Testis (tissue), 2 donors: ENCODE measurements around the gene SMIM44.
A peak's percentile ranks its signal among the peaks of the same experiment; 100 is the strongest.

Source experiments
- CTCF ChIP-seq, 3 experiments: fragments of 450-650 bp in 2 of 3; fragments of 200-600 bp in 1 of 3; sonication (generic) in 1 of 3; IDR thresholded peaks; one replicate each; pipeline ENCODE4 v1.5.1; 2016 to 2019; ENCODE audit warnings: antibody characterized with exemption in 3 of 3, mild to moderate bottlenecking in 2 of 3, moderate library complexity in 1 of 3
- POLR2A ChIP-seq: fragments of 450-650 bp; IDR thresholded peaks from one replicate; pipeline ENCODE4 v1.6.1; 2017; ENCODE audit warnings: antibody characterized with exemption, mild to moderate bottlenecking, moderate library complexity

GRCh38 chr19:3471954-3472655 lies 11.1 kb downstream of the SMIM44 start:
- TF ChIP-seq POLR2A = no peak
- peak; percentile 71 to 90 (median 76) for TF ChIP-seq CTCF (IDR thresholded peaks at IDR 0.05)
